ENCODE measurements around the gene PRR19. TPM values are rescaled to one million over a fixed set of nuclear protein-coding genes. Genes with fewer than 3 reads are reported as not detected.

Gene PRR19
- total RNA-seq, 1 donor from 2014 or later = 0.52 TPM

DNA sequence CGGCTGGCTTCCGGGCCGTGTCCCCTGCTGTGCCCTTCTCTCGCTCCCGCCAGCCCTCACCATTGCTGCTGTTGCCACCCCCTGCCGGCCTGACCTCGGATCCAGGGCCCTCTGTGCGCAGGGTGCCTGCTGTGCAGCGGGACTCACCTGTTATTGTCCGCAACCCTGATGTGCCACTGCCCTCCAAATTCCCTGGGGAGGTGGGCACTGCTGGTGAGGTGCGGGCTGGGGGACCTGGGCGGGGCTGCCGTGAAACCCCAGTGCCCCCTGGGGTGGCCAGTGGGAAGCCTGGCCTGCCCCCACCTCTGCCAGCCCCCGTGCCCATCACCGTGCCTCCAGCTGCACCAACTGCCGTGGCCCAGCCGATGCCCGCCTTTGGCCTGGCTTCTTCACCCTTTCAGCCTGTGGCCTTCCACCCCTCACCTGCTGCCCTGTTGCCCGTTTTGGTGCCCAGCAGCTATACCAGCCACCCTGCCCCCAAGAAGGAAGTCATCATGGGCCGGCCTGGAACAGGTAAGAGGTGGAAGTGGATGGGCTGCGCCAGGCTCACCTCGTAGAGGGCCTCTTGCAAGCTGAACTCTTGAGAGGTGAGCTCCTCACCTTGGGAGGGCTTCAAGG, 27.8 kb upstream of the PRR19 start:
- intact Hi-C loops (cut with DNase I) = no loop called here
- Histone ChIP-seq H3K36me3 (peaks cover 34% of the 10 kb centered on the region), H3K4me1 (peaks cover 60% of the 10 kb centered on the region), H3K9me3 (no peaks in the 10 kb centered on the region), H3K27me3 (no peaks in the 10 kb centered on the region), H3K27ac (no peak overlapping the region), H3K4me3 (no peak overlapping the region)
- DNase-seq (no peak), ATAC-seq (no peak)
- TF ChIP-seq, protein P1, sequence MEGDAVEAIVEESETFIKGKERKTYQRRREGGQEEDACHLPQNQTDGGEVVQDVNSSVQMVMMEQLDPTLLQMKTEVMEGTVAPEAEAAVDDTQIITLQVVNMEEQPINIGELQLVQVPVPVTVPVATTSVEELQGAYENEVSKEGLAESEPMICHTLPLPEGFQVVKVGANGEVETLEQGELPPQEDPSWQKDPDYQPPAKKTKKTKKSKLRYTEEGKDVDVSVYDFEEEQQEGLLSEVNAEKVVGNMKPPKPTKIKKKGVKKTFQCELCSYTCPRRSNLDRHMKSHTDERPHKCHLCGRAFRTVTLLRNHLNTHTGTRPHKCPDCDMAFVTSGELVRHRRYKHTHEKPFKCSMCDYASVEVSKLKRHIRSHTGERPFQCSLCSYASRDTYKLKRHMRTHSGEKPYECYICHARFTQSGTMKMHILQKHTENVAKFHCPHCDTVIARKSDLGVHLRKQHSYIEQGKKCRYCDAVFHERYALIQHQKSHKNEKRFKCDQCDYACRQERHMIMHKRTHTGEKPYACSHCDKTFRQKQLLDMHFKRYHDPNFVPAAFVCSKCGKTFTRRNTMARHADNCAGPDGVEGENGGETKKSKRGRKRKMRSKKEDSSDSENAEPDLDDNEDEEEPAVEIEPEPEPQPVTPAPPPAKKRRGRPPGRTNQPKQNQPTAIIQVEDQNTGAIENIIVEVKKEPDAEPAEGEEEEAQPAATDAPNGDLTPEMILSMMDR (IDR thresholded peaks at IDR 0.05) = no peak

DNA sequence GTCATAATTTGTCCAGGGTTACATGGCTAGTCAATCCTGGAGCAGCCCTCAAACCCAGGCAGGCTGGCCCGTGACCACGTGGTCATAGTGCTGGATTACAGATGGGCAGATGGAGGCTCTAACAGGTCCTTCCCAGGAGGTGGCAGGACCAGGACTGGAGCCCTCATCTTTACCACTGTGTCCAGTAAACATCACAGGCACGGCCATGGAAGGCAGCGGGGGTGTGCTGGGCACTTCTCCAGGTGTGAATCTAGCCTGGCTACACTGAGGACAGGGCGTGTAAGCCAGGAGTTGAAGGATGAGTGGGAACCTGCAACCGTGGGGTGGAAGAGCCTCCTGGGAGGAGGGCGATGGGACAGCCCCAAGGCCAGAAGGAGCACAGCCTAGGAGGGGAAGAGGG, 26.8 kb upstream of the PRR19 start:
- no peak overlapping the region for H3K27ac ChIP-seq
- no peak for DNase-seq
- no peaks in the 10 kb centered on the region for H3K27me3 ChIP-seq
- no peaks in the 10 kb centered on the region for H3K9me3 ChIP-seq
- peaks cover 60% of the 10 kb centered on the region for H3K4me1 ChIP-seq
- TF ChIP-seq, protein P1 (IDR thresholded peaks at IDR 0.05) = no peak
- no peak for ATAC-seq
- peaks cover 34% of the 10 kb centered on the region for H3K36me3 ChIP-seq
- no peak overlapping the region for H3K4me3 ChIP-seq
- intact Hi-C loops (cut with DNase I) = no loop called here

GRCh38 chr19:42275517-42275916, 26.4 kb upstream of the PRR19 start:
- ATAC-seq (no peak), DNase-seq (no peak)
- Histone ChIP-seq H3K4me3 (no peak overlapping the region), H3K36me3 (peaks cover 34% of the 10 kb centered on the region), H3K9me3 (no peaks in the 10 kb centered on the region), H3K27ac (no peak overlapping the region), H3K27me3 (no peaks in the 10 kb centered on the region), H3K4me1 (peaks cover 57% of the 10 kb centered on the region)
- intact Hi-C loops (cut with DNase I) = no loop called here
- TF ChIP-seq, protein P1 (IDR thresholded peaks at IDR 0.05) = no peak

GRCh38 chr19:42276284-42276683, 25.6 kb upstream of the PRR19 start:
- peak; percentile 14 for ATAC-seq
- peaks cover 34% of the 10 kb centered on the region for H3K36me3 ChIP-seq
- intact Hi-C loops (cut with DNase I) = no loop called here
- peaks cover 54% of the 10 kb centered on the region for H3K4me1 ChIP-seq
- no peak for DNase-seq
- H3K9me3 ChIP-seq = no peaks in the 10 kb centered on the region
- H3K27me3 ChIP-seq = no peaks in the 10 kb centered on the region
- H3K4me3 ChIP-seq = no peak overlapping the region
- TF ChIP-seq, protein P1 (IDR thresholded peaks at IDR 0.05) = no peak
- peak overlapping the region; percentile 15 for H3K27ac ChIP-seq

- Histone ChIP-seq H3K4me1 (peaks cover 56% of the 10 kb centered on the region), H3K27ac (peak overlapping the region; percentile 15), H3K9me3 (no peaks in the 10 kb centered on the region), H3K4me3 (no peak overlapping the region), H3K36me3 (peaks cover 34% of the 10 kb centered on the region), H3K27me3 (no peaks in the 10 kb centered on the region)
- TF ChIP-seq, protein P1 (IDR thresholded peaks at IDR 0.05) = no peak
- intact Hi-C loops (cut with DNase I) = no loop called here
- ATAC-seq = no peak
- no peak for DNase-seq
These were observed 25.1 kb upstream of the PRR19 start for GRCh38 chr19:42276821-42277220.

All from upper lobe of right lung (tissue), 1 donor.